ENCODE measurements around the gene TMEM256. TPM values are rescaled to one million over a fixed set of nuclear protein-coding genes. Genes with fewer than 3 reads are reported as not detected.

The TMEM256 gene
- total and polyA plus RNA-seq, 9 of the 15 experiments (the other 6 are each of a cell fraction or from before 2014, with no cell fraction given), result 43.4 to 177 (median 68.5) TPM

DNA sequence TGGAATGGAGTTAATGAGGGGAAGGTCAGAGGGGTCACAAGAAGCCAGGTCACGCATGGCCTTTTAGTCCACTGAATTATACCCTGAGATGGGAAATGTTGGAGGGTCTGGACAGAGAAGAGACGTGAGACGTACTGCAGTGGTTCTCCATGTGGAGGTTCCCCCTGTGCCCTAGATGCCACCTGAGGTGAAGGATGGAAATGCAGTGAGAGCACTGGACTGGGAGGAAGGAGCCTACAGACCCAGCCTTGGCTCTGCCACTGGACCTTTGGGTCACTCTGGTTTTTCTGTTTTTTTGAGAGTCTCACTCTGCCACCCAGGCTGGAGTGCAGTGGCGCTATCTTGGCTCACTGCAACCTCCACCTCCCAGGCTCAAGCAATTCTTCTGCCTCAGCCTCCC lies 7.8 kb downstream of the TMEM256 start (continued):
- TF ChIP-seq, protein P1, sequence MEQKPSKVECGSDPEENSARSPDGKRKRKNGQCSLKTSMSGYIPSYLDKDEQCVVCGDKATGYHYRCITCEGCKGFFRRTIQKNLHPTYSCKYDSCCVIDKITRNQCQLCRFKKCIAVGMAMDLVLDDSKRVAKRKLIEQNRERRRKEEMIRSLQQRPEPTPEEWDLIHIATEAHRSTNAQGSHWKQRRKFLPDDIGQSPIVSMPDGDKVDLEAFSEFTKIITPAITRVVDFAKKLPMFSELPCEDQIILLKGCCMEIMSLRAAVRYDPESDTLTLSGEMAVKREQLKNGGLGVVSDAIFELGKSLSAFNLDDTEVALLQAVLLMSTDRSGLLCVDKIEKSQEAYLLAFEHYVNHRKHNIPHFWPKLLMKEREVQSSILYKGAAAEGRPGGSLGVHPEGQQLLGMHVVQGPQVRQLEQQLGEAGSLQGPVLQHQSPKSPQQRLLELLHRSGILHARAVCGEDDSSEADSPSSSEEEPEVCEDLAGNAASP (IDR thresholded peaks at IDR 0.05), result no peak
- TF ChIP-seq ZNF280B (CRISPR knock-in tag; IDR thresholded peaks at IDR 0.05), result no peak

DNA sequence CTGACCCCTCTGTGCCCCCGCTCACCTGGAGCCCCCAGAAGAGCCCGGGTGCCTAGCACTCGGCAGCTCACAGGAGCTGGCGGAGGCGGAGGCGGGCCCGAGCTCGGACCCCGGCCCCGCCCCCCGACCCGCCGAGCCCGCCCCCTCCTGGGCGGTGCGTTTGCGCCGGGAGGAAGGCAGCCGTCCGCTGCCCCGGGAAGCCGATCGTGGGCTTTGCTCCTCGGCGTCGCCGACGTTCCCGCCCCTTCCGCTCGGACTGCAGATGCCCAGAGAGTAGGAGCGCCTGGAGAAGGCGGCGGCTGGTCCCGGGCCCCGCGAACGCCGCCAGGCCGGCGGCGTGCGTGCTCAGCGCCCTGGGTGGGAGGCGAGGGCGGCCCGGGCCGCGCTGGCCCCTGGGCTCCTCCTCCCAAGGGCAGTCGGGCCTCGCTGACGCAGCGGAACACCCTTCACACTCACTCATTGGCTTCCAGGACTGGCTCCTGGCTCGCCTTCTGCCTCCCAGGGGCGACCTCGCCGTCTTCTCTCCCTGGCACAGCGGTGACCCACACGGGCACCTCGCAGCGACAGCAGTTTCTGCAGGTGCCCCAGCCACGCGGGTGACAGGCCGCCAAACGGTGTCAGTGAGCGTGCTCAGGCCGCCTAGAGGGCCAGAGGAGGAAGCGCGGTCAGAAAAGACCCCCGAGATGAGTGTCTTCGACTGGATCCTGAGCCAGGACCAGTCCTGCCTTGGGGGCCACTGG lies 9.3 kb downstream of the TMEM256 start, which contains the start of gene PLSCR3:
Gene PLSCR3 (minus strand): TSS at position 74 of the 740 bp plus-strand sequence. CDS start 415 bp downstream, outside the sequence.
- H3K27me3 ChIP-seq (ENCODE audit: control insufficient read depth in 2 of 2, insufficient read depth in 2 of 2, low read length in 2 of 2), result no peaks in the 10 kb centered on the region
- DNase-seq (ENCODE audit: extremely low read depth in 1 of 4, low spot score in 3 of 4) (peak; percentile 84 to 91 (median 88)), FAIRE-seq (peak; percentile 77), ATAC-seq (peak; percentile 97)
- peaks cover 3 to 24% of the 10 kb centered on the region in 2 experiments; a peak in 4 of 5 replicates for H3K4me1 ChIP-seq (replicated peaks in 1 of 2; ENCODE audit: control insufficient read depth in 2 of 2, insufficient read depth in 2 of 2, low read length in 2 of 2)
- H3K9me3 ChIP-seq (replicated peaks; ENCODE audit: control insufficient read depth, insufficient read depth, low read depth, low read length), result no peaks in the 10 kb centered on the region
- H3K4me2 ChIP-seq (ENCODE audit: insufficient read depth, low read length), result peak within 1 kb of the TSS; percentile 74
- peak within 1 kb of the TSS; percentile 84 for H2AFZ ChIP-seq (ENCODE audit: low read depth, low read length)
- in situ Hi-C loops (cut with MboI) (no loop called here), intact Hi-C loops (cut with micrococcal nuclease) (no loop called here)
- H3K4me3 ChIP-seq, result peak within 1 kb of the TSS; percentile 68
- peak within 1 kb of the TSS; percentile 79 for H3K27ac ChIP-seq (ENCODE audit: extremely low read depth, low read depth, low read length)
- no peaks in the 10 kb centered on the region for H4K20me1 ChIP-seq (replicated peaks; ENCODE audit: control insufficient read depth, insufficient read depth, low read length)
- WGBS (ENCODE audit: insufficient coverage, low coverage, missing lambda C conversion rate), result 2% methylated on average over 11 of the region's 71 CpGs
- POLR2A ChIA-PET, result interaction anchor here (0.6 kb wide), 2 partner anchors 52 to 91 kb away, joined by 3 to 4 read pairs; no protein-coding TSS in a partner anchor
- no peaks in the 10 kb centered on the region for H3K36me3 ChIP-seq (ENCODE audit: control insufficient read depth, insufficient read depth, low read length)
- H3K79me2 ChIP-seq (ENCODE audit: control insufficient read depth, insufficient read depth, low read length), result no peaks in the 10 kb centered on the region
- H3K9ac ChIP-seq (ENCODE audit: insufficient read depth in 1 of 2, low read depth in 2 of 2, low read length in 2 of 2), result peak within 1 kb of the TSS; percentile 75 to 97
- no peaks in the 10 kb centered on the region for H3K9me1 ChIP-seq (ENCODE audit: control insufficient read depth, insufficient read depth, low read length)
- BruUV-seq (replicated peaks), result TSS peak; percentile 78
- CTCF ChIA-PET (ENCODE audit: low intra/inter-chr PET ratio), result interaction anchor here (0.6 kb wide), 1 partner anchor 98 kb away, joined by 3 read pairs; no protein-coding TSS in a partner anchor
- TF ChIP-seq, protein P2, sequence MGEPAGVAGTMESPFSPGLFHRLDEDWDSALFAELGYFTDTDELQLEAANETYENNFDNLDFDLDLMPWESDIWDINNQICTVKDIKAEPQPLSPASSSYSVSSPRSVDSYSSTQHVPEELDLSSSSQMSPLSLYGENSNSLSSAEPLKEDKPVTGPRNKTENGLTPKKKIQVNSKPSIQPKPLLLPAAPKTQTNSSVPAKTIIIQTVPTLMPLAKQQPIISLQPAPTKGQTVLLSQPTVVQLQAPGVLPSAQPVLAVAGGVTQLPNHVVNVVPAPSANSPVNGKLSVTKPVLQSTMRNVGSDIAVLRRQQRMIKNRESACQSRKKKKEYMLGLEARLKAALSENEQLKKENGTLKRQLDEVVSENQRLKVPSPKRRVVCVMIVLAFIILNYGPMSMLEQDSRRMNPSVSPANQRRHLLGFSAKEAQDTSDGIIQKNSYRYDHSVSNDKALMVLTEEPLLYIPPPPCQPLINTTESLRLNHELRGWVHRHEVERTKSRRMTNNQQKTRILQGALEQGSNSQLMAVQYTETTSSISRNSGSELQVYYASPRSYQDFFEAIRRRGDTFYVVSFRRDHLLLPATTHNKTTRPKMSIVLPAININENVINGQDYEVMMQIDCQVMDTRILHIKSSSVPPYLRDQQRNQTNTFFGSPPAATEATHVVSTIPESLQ (CRISPR knock-in tag; IDR thresholded peaks at IDR 0.05), result peak; percentile 68; the same call in 1 of the 2 replicates
- TF ChIP-seq U2AF1 (optimal IDR thresholded peaks at IDR 0.05; ENCODE audit: low read depth, low read length) (no peak), ZNF583 (CRISPR knock-in tag; IDR thresholded peaks at IDR 0.05) (no peak), DLX4 (CRISPR knock-in tag; IDR thresholded peaks at IDR 0.05) (no peak), ZNF668 (CRISPR knock-in tag; IDR thresholded peaks at IDR 0.05) (no peak), ZNF655 (CRISPR knock-in tag; IDR thresholded peaks at IDR 0.05) (no peak), YY1 (IDR thresholded peaks at IDR 0.05; ENCODE audit: borderline replicate concordance in 1 of 3, control insufficient read depth in 1 of 3, extremely low read depth in 1 of 3, insufficient read depth in 3 of 3, insufficient read length in 1 of 3, insufficient replicate concordance in 2 of 3, low read depth in 1 of 3, low read length in 2 of 3) (peak in 1 of 3 experiments; percentile 4)
